ENCODE measurements around the gene HOXC13.

- TF ChIP-seq CTCF (tag by site-specific recombination; IDR thresholded peaks at IDR 0.05) (no peak), ZNF140 (tag by site-specific recombination; IDR thresholded peaks at IDR 0.05) (no peak), ZNF404 (tag by site-specific recombination; IDR thresholded peaks at IDR 0.05) (no peak), ZNF221 (tag by site-specific recombination; IDR thresholded peaks at IDR 0.05; ENCODE audit: borderline replicate concordance) (no peak), ZNF629 (tag by site-specific recombination; IDR thresholded peaks at IDR 0.05) (no peak), ZNF121 (tag by site-specific recombination; IDR thresholded peaks at IDR 0.05) (no peak), ZNF623 (tag by site-specific recombination; IDR thresholded peaks at IDR 0.05) (no peak), ZNF10 (tag by site-specific recombination; IDR thresholded peaks at IDR 0.05) (no peak), PRDM1 (tag by site-specific recombination; IDR thresholded peaks at IDR 0.05) (no peak), ZNF704 (tag by site-specific recombination; IDR thresholded peaks at IDR 0.05) (no peak), ZNF518A (tag by site-specific recombination; conservative IDR thresholded peaks at IDR 0.05; ENCODE audit: low read depth) (no peak), ZNF416 (tag by site-specific recombination; IDR thresholded peaks at IDR 0.05) (no peak), TCF7L2 (IDR thresholded peaks at IDR 0.05; ENCODE audit: borderline replicate concordance, low read depth, low read length) (no peak), PBX3 (CRISPR knock-in tag; IDR thresholded peaks at IDR 0.05) (no peak)
Observed at GRCh38 chr12:53994264-53995001, 55.8 kb downstream of the HOXC13 start.

Data from HEK293 (cell line).